Measurements from ENCODE around the gene CXCL14.

The CXCL14 gene

DNA sequence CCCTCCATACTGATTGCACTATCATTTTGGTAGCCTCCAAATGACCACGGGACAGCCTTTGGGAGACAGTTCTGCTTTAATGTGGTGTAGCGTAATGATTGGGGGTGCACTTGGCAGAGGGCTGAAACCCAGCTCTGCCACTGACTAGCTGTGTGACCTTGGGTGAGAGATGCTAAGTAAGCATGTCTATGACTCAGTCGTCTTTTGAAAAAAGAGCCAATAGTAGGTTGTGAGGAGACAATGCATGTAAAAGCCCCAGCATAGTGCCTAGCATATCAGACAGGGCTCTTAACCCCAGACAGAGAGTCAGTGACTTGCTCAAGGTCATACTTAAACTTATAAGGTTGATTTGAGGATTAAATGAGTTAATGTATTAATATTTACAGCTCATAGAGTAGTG lies 18.0 kb upstream of the CXCL14 start:
- DNase-seq (ENCODE audit: low read depth in 2 of 2), result no peak

- no peak for DNase-seq (ENCODE audit: low read depth in 2 of 2)
Measured at GRCh38 chr5:135596157-135596763, 17.5 kb upstream of the CXCL14 start.

- DNase-seq (ENCODE audit: low read depth in 2 of 2), result no peak
Measured at GRCh38 chr5:135594416-135594960, 15.7 kb upstream of the CXCL14 start.

- no peak for DNase-seq (ENCODE audit: low read depth in 2 of 2)
Measured at GRCh38 chr5:135593886-135594285, 15.1 kb upstream of the CXCL14 start.

DNA sequence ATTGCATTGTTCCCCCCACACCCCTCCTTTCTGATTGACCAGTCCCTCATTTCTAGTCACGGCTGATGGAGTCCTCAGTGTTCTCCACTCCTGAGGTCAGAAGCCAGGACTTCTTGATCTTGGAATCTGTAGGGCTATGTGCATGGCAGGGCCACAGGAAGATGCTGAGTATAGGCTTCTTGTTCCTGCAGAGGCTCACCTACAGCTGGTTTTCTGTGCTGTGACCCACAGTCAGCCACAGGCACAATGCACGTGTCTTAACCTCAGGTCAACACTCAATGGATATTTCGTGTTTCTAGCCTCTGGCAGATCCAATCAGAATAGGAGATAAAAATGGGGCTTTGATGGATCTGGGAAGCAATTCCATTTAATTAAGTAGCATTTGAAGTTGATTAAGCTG lies 14.3 kb upstream of the CXCL14 start:
- no peak for DNase-seq (ENCODE audit: low read depth in 2 of 2)

GRCh38 chr5:135592312-135593045 lies 13.7 kb upstream of the CXCL14 start:
- no peak for DNase-seq (ENCODE audit: low read depth in 2 of 2)

- DNase-seq (ENCODE audit: low read depth in 2 of 2), result no peak
Measured at GRCh38 chr5:135591277-135591676, 12.5 kb upstream of the CXCL14 start.

DNA sequence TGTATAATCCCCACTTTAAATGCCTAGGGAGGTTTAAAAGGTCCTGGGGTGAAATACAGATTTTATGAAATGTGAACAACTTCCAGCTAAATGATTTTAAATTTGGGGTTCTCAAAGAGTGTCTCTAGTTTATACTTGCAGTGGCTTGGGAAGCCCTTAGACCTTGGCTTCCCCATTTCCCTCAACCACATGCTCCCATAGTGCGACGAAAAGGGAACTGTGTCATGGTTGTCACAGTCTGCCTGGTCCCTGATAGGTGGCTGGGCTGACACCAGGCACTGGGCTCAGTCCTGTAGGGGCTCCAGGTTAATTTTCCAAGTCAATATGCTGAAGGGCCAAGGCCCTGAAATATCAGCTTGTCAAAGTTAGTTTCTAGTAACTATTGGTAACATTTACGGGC lies 10.4 kb upstream of the CXCL14 start:
- DNase-seq (ENCODE audit: low read depth in 2 of 2), result no peak

GRCh38 chr5:135587721-135588663 lies 9.2 kb upstream of the CXCL14 start:
- no peak for DNase-seq (ENCODE audit: low read depth in 2 of 2)

GRCh38 chr5:135584918-135585317 lies 6.1 kb upstream of the CXCL14 start:
- DNase-seq (ENCODE audit: low read depth in 2 of 2), result no peak

DNA sequence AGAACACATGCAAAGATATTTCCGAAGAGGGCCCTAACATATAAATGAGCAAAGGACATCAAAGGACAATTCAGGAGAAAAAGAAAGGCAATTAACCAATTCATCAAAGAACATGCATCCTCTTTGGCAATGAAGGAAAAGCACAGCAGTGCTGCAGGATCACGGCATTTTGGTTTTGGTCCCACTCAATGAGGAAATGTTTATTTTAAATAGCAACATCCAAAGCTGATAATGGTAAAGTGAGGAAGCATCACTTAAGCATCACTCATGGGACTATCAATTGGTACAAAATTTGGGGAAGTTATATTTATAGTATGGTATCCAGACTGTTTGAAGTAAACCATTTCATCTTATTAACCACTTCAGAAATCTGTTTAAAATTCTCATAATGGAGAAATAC lies 5.5 kb upstream of the CXCL14 start:
- DNase-seq (ENCODE audit: low read depth in 2 of 2), result no peak

DNA sequence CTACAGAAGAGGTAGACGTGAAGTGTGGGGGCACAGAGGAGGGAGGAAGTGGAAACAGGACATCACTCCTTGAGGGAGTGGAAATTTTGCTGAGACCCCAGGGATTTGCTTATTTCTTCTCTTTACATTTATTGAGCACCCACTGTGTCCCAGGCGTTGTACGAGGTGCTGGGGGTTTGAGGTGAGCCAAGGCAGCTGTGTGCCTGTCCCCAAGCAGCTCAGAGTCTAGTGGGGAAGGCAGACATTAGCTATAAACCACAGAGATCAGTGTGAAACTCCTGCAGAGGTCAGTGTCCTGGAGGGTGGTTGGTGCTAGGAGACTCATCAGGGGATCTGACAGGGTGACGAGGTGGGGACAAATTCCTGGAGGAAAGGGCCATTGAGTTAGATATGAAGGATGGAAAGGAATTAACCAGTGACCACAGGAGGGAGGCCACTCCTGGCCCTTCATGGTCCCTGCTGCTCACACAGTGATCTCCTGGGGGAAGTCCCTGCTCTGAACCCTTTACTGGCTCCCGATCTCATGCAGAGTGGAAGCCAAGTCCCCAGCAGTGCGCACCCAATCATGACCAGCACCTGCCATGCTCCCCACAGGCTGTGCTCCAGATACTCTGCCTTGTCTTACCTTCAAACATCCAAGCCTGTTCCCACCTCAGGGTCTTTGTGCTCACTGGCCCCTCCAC lies 3.4 kb upstream of the CXCL14 start:
- DNase-seq (ENCODE audit: low read depth in 2 of 2), result no peak

GRCh38 chr5:135578305-135578684 lies 496 bp downstream of the CXCL14 start:
- no peak for DNase-seq (ENCODE audit: low read depth in 2 of 2)

DNA sequence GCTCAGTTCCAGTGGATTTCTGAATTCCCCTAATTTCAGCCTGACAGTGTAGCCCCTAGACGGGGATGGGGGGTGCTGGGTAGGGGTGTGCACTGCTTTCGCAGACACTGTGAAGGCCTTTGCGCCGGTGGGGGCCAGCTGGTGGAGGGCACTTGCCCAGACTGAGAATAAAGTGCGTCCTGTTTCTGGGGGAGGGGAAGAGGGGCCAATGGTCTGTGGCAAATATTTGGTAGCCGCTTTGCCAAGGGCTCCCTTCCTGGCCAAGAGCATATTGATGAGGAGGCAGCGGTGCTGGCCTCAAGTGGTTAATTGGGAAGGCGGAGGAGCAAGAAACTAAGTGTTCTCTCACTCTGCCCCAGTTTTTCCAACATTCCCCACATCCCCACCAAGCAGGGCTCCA lies 1.4 kb downstream of the CXCL14 start:
- DNase-seq (ENCODE audit: low read depth in 2 of 2), result no peak

DNA sequence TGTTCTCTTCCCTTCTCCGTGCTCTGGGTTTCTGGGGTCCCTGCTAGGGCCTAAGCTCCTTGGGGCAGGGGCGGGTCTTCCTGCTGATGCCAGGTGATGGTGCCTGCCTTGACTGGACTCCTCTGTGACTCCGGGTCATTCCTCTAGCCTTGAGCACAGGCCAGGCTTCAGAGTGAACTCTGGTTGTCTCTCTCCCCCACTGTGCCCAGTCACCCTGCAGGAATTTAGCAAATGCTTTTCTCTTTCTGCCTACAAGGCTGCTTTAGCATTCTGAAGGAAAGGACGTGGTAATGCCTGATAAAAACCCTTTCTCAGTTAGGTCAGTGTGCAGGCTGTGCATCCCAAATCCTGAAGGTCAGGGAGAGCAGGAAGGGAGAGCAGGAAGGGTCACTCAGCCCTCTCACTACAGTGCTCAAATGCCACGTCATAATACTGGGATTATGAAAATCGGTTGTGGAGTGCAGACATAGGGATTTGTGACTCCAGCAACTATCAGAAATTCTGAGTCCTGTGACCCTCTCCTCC lies 2.7 kb downstream of the CXCL14 start:
- DNase-seq (ENCODE audit: low read depth in 2 of 2), result no peak

- no peak for DNase-seq (ENCODE audit: low read depth in 2 of 2)
Measured at GRCh38 chr5:135574493-135574892, 4.3 kb downstream of the CXCL14 start.

DNA sequence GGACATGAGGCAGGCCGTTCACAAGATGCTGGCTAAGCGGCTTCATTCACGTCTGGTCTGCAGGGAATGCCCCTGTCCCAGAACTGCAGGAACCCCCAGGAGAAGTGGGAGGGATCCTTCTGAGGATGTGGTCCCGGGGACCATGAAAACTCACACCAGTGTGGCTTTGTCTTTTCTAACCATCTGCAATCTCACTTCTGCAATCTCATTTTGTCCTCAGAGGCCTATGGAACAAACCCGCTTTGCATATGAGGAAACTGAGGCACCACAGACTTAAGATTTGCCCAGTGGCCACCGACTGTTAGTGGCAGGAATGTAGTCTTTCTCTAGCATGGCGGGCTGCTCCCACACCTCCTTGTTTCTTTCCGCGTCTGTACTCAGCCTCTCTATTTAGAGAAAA lies 6.9 kb downstream of the CXCL14 start:
- DNase-seq (ENCODE audit: low read depth in 2 of 2), result no peak

- no peak for DNase-seq (ENCODE audit: low read depth in 2 of 2)
Measured at GRCh38 chr5:135571066-135571609, 7.7 kb downstream of the CXCL14 start.

DNA sequence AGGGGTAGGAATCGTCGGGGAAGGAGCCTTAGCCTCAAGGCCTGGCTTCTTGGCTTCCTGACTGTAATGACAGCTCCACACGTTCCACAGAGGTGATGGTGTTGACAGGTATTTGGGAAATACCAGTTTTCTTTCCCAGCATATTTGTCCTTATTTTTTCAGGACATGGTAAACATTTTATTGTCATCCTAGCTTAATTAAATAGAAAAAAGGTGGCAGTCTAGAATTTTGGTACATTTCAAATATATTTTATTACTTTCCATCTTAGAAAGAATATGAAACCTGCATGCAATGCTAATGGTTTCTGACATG lies 8.4 kb downstream of the CXCL14 start:
- no peak for DNase-seq (ENCODE audit: low read depth in 2 of 2)

- DNase-seq (ENCODE audit: low read depth in 2 of 2), result no peak
Measured at GRCh38 chr5:135569755-135570452, 8.9 kb downstream of the CXCL14 start.

DNA sequence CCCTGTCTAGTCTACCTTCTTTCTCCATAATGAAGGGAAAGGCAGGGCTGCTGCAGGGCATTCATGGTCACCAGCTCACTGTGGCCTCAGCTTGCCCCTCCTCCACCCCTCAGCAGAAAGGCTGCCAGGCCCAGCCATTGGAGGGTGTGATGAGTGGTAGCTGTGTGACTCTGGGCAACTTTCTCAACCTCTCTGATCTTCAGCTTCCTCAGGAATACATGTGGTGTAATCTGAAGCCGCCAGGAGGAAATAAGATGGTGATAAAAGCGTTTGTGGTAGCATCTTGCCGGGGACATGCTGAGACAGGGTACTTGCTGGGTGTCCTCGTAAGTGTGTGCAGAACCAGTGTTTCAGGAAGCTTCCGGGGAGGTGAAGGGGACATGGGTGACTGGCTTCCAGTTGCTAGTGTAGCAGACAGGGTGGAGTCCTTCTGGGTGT lies 9.8 kb downstream of the CXCL14 start:
- DNase-seq (ENCODE audit: low read depth in 2 of 2), result no peak
